Endothelial cell of umbilical vein (primary cell): ENCODE data around the gene CNTLN. TPM values are rescaled to one million over a fixed set of nuclear protein-coding genes. Genes with fewer than 3 reads are reported as not detected.
A peak's percentile ranks its signal among the peaks of the same experiment; 100 is the strongest.

ENCODE experiments used
- BruUV-seq: library from RNA; stranded (reverse); fragments of 400-500 nt; replicated peaks from 2 replicates; lab custom pipeline; 2021; lab: Mats Ljungman, UMichigan
- CTCF ChIA-PET: fragments of 300-600, 350-600 bp; sonication (Branson Sonifier 250); formaldehyde crosslinking; loops from one replicate; lab custom pipeline; 2021; ENCODE audit warnings: antibody characterized with exemption, inconsistent platforms; lab: Charles Lee
- POLR2A ChIA-PET: fragments of 300-600, 350-600 bp; sonication (Branson Sonifier 250); formaldehyde crosslinking; loops from one replicate; lab custom pipeline; 2021; ENCODE audit warnings: antibody characterized with exemption, inconsistent platforms; lab: Charles Lee
- DNase-seq: peaks from one replicate; pipeline ENCODE4 v3.0.0-alpha.2; 2011; ENCODE audit warnings: low read depth, low spot score
- FAIRE-seq: peaks from 2 replicates; lab custom pipeline; 2011; peaks lifted over from hg19 to GRCh38; lab: Jason Lieb, UNC
- H2AFZ ChIP-seq: 2 replicates; pipeline ENCODE4 v1.6.0; 2012; ENCODE audit warnings: low read depth, low read length, control low read depth, inconsistent platforms
- H3K27ac ChIP-seq: 2 replicates; pipeline ENCODE4 v1.5.1; 2011; ENCODE audit warnings: low read depth, mild to moderate bottlenecking, control low read depth, low read length, moderate library complexity; ENCODE audit not compliant: insufficient read depth
- H3K27me3 ChIP-seq, 2 experiments: 2 replicates each; pipeline versions ENCODE4 v1.6.0 to v1.6.1; 2011; ENCODE audit warnings: low read length in 2 of 2, mixed read lengths in 1 of 2; ENCODE audit not compliant: control insufficient read depth in 2 of 2, insufficient read depth in 2 of 2
- H3K36me3 ChIP-seq, 2 experiments: 2 replicates in 1 of 2; 3 replicates in 1 of 2; pipeline ENCODE4 v1.5.1; 2011; ENCODE audit warnings: low read length in 2 of 2, mild to moderate bottlenecking in 1 of 2, moderate library complexity in 1 of 2; ENCODE audit not compliant: control insufficient read depth in 2 of 2, insufficient read depth in 2 of 2; ENCODE audit errors: extremely low read depth in 1 of 2
- H3K4me1 ChIP-seq: 3 replicates; pipeline ENCODE4 v1.5.1; 2011; ENCODE audit warnings: mild to moderate bottlenecking, low read length; ENCODE audit not compliant: control insufficient read depth, insufficient read depth; ENCODE audit errors: extremely low read depth
- H3K4me2 ChIP-seq: 2 replicates; pipeline ENCODE4 v1.6.1; 2011; ENCODE audit warnings: low read length, control low read depth, mixed read lengths; ENCODE audit not compliant: insufficient read depth
- H3K4me3 ChIP-seq, 3 experiments: fragments of 200-600 bp in 1 of 3; sonication (generic), shearing (Covaris generic) in 1 of 3; replicated peaks in 1 of 3; 2 replicates each; pipeline ENCODE4 v1.5.1; 2011 to 2016; ENCODE audit warnings: control low read depth in 3 of 3, low read length in 3 of 3, mild to moderate bottlenecking in 2 of 3, inconsistent platforms in 1 of 3, low read depth in 1 of 3, moderate library complexity in 1 of 3; ENCODE audit not compliant: insufficient read depth in 1 of 3
- H3K79me2 ChIP-seq: 2 replicates; pipeline ENCODE4 v1.6.0; 2012; ENCODE audit warnings: low read length, inconsistent platforms; ENCODE audit not compliant: control insufficient read depth, insufficient read depth
- H3K9ac ChIP-seq: replicated peaks from 2 replicates; pipeline ENCODE3; 2011; ENCODE audit warnings: low read length, control low read depth; ENCODE audit not compliant: insufficient read depth; ENCODE audit errors: extremely low read depth
- H3K9me1 ChIP-seq: replicated peaks from 3 replicates; pipeline ENCODE4 v1.6.0; 2011; ENCODE audit warnings: mild to moderate bottlenecking, low read length; ENCODE audit not compliant: control insufficient read depth, insufficient read depth; ENCODE audit errors: extremely low read depth
- H3K9me3 ChIP-seq: replicated peaks from 2 replicates; pipeline ENCODE4 v1.5.1; 2012; ENCODE audit warnings: low read length, inconsistent platforms; ENCODE audit not compliant: control insufficient read depth, insufficient read depth
- H4K20me1 ChIP-seq: replicated peaks from 2 replicates; pipeline ENCODE3; 2011; ENCODE audit warnings: mild to moderate bottlenecking, low read length; ENCODE audit not compliant: control insufficient read depth, insufficient read depth; ENCODE audit errors: extremely low read depth
- CTCF ChIP-seq, 2 donors: IDR thresholded peaks; 1 replicate in 1 of 2; 2 replicates in 1 of 2; pipeline ENCODE4 v1.5.1; 2011; ENCODE audit warnings: low read length in 2 of 2, mild to moderate bottlenecking in 2 of 2, moderate library complexity in 2 of 2, control low read depth in 1 of 2, inconsistent platforms in 1 of 2, low read depth in 1 of 2; ENCODE audit not compliant: insufficient read depth in 1 of 2; ENCODE audit errors: extremely low read depth in 1 of 2
- EZH2 ChIP-seq: IDR thresholded peaks from 2 replicates; pipeline ENCODE4 v1.6.1; 2012; ENCODE audit warnings: borderline replicate concordance, low read depth, mild to moderate bottlenecking, moderate library complexity, low read length, inconsistent platforms; ENCODE audit not compliant: severe bottlenecking
- FOS ChIP-seq: IDR thresholded peaks from 2 replicates; pipeline ENCODE4 v1.6.1; 2011; ENCODE audit warnings: mild to moderate bottlenecking, low read length, moderate library complexity, borderline replicate concordance; ENCODE audit not compliant: insufficient read depth
- GATA2 ChIP-seq: IDR thresholded peaks from 2 replicates; pipeline ENCODE4 v1.7.0; 2011; ENCODE audit warnings: low read depth, mild to moderate bottlenecking, moderate library complexity, mixed read lengths, low read length; ENCODE audit not compliant: insufficient read length, insufficient read depth
- JUN ChIP-seq: IDR thresholded peaks from 2 replicates; pipeline ENCODE4 v1.6.1; 2011; ENCODE audit warnings: borderline replicate concordance, low read depth; ENCODE audit not compliant: insufficient read length, insufficient read depth
- MAX ChIP-seq: IDR thresholded peaks from 2 replicates; pipeline ENCODE4 v1.6.1; 2011; ENCODE audit not compliant: insufficient read depth, insufficient read length
- MYC ChIP-seq: IDR thresholded peaks from one replicate; pipeline ENCODE4 v1.6.1; 2011; ENCODE audit warnings: mild to moderate bottlenecking, low read depth, low read length
- POLR2A ChIP-seq: IDR thresholded peaks from 2 replicates; pipeline ENCODE4 v1.6.1; 2012; ENCODE audit warnings: low read depth, mild to moderate bottlenecking, control low read depth, low read length
- POLR2AphosphoS5 ChIP-seq: IDR thresholded peaks from 2 replicates; pipeline ENCODE4 v1.6.1; 2012; ENCODE audit warnings: low read depth, mild to moderate bottlenecking, control low read depth, low read length, moderate library complexity; ENCODE audit not compliant: insufficient read depth
- dilution Hi-C: fragments of 300-500 bp; cut with MboI; formaldehyde crosslinking; loops from one replicate; pipeline ENCODE4 v1.15.0; 2019; ENCODE audit warnings: low sequenced_read_pairs; ENCODE audit not compliant: extremely low pct_ligation_motif_present
- intact Hi-C: fragments of 100-400 bp; cut with micrococcal nuclease; formaldehyde crosslinking; loops from one replicate; pipeline ENCODE4 v1.10.0; 2022
- polyA plus RNA-seq, 4 experiments: library from polyadenylated mRNA; depleted of rRNA in 3 of 4; stranded (reverse) in 3 of 4; unstranded in 1 of 4; fragments of >200 nt; gene quantifications; 2 replicates each; pipeline versions ENCODE4 v1.2.1 to v1.2.3, GENCODE V29; 2011 to 2012; ENCODE audit warnings: missing spikeins in 1 of 4
- total RNA-seq: library from RNA; stranded (reverse); gene quantifications from 2 replicates; pipeline ENCODE4 v1.2.3, GENCODE V29; 2021

CNTLN gene
- total and polyA plus RNA-seq, 2 donors (not counting 3 experiments of a cell fraction or from before 2014, with no cell fraction given), result 3.5 to 15.8 TPM

GRCh38 chr9:17148324-17148723 lies 13.5 kb downstream of the CNTLN start:
- Histone ChIP-seq H3K79me2 (peaks cover 21% of the 10 kb centered on the region), H2AFZ (no peak overlapping the region), H3K4me3 (no peak overlapping the region), H3K27ac (no peak overlapping the region), H4K20me1 (no peaks in the 10 kb centered on the region), H3K9me1 (no peaks in the 10 kb centered on the region), H3K27me3 (no peaks in the 10 kb centered on the region), H3K4me2 (no peak overlapping the region), H3K36me3 (no peaks in the 10 kb centered on the region), H3K9ac (no peak overlapping the region), H3K9me3 (no peaks in the 10 kb centered on the region), H3K4me1 (no peaks in the 10 kb centered on the region)
- intact Hi-C loops (no loop called here), dilution Hi-C loops (no loop called here)
- BruUV-seq, result no TSS peak
- ChIA-PET CTCF (interaction anchor here (0.8 kb wide), 1 partner anchor 315 kb away, joined by 3 read pairs; no protein-coding TSS in a partner anchor), POLR2A (no interaction called here)
- no peak for DNase-seq
- peak; percentile 4 for FAIRE-seq
- TF ChIP-seq MYC (no peak), EZH2 (no peak)

GRCh38 chr9:17159469-17159868 lies 24.6 kb downstream of the CNTLN start:
- TF ChIP-seq POLR2A (no peak), CTCF (IDR thresholded peaks at IDR 0.05; ENCODE audit: extremely low read depth in 1 of 2, insufficient read depth in 1 of 2, low read depth in 1 of 2, low read length in 2 of 2) (no peak), MYC (no peak), GATA2 (no peak), POLR2AphosphoS5 (no peak), FOS (no peak), MAX (no peak), EZH2 (no peak), JUN (no peak)
- peaks cover 2% of the 10 kb centered on the region for H3K9me1 ChIP-seq
- no peak overlapping the region for H3K27ac ChIP-seq
- no peaks in the 10 kb centered on the region for H3K9me3 ChIP-seq
- peaks cover 2% of the 10 kb centered on the region for H4K20me1 ChIP-seq
- dilution Hi-C loops, result no loop called here
- no peak for FAIRE-seq
- intact Hi-C loops, result no loop called here
- no TSS peak for BruUV-seq
- CTCF ChIA-PET, result interaction anchor here (0.9 to 1.8 kb wide), 4 partner anchors 12 to 43 kb away, joined by 3 to 4 read pairs (median 4); no protein-coding TSS in a partner anchor
- no peak for DNase-seq
- H2AFZ ChIP-seq, result no peak overlapping the region
- H3K9ac ChIP-seq, result no peak overlapping the region
- H3K27me3 ChIP-seq, result no peaks in the 10 kb centered on the region
- H3K79me2 ChIP-seq, result peaks cover 14% of the 10 kb centered on the region
- H3K4me1 ChIP-seq, result no peaks in the 10 kb centered on the region
- POLR2A ChIA-PET, result no interaction called here
- no peak overlapping the region for H3K4me2 ChIP-seq
- H3K36me3 ChIP-seq, result peaks cover 0 to 4% of the 10 kb centered on the region in 2 experiments
- no peak overlapping the region for H3K4me3 ChIP-seq
